BE2C (cell line): ENCODE measurements around the gene CDH13.

ENCODE experiments used
- DNase-seq: peaks from one replicate; pipeline ENCODE4 v3.0.0-alpha.2; 2020
- H3K27me3 ChIP-seq: fragments of 250-450 bp; sonication (Bioruptor Pico); 2 replicates; pipeline ENCODE4 v1.5.1; 2020; ENCODE audit warnings: mild to moderate bottlenecking
- H3K36me3 ChIP-seq: fragments of 250-450 bp; sonication (Bioruptor Pico); 2 replicates; pipeline ENCODE4 v1.5.1; 2020; ENCODE audit warnings: mild to moderate bottlenecking
- H3K4me1 ChIP-seq: fragments of 250-450 bp; sonication (Bioruptor Pico); 2 replicates; pipeline ENCODE4 v1.5.1; 2020
- H3K4me3 ChIP-seq: 2 replicates; pipeline ENCODE4 v1.5.1; 2011; ENCODE audit warnings: low read depth, low read length
- H3K9me3 ChIP-seq: fragments of 250-450 bp; sonication (Bioruptor Pico); 2 replicates; pipeline ENCODE4 v1.5.1; 2020
- TF ChIP-seq, protein P1 (sequence below): IDR thresholded peaks from 2 replicates; pipeline ENCODE4 v1.5.1; 2012; ENCODE audit warnings: mild to moderate bottlenecking, low read depth, low read length

CDH13 gene

DNA sequence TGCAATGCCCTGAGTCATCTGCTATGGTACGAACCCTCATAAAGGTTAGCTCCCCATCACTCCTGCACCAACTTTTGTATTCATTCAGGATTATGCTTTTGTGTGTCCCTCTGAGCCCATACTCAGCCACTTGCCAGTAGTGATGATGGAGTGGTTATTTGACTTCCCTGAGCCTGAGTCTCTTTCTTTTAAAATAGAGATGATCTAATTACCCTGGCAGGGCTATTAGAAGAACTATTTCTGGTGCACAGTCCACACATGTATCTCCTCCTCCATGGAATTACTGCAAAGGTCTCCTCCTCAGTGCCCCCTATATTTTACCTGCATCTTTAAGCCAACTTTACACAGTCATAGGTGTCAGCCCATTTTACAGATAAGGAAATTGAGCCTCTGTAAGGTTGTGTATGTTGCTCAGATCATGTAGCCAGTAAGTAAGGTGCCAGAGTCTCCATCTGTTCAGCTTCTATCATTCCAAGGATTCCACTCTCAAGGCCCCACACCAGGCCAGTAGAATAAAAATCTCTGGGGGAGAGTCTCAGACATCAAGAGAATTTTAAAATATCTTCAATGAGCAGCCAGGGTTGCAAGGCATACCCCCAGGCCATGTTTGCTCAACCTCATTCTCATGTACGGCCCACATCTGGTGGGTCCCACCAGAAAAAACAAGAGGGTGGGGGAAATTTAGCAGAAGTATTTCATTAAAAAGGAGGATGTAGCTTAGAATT, 847.3 kb downstream of the CDH13 start:
- H3K9me3 ChIP-seq, result no peaks in the 10 kb centered on the region
- no peaks in the 10 kb centered on the region for H3K36me3 ChIP-seq
- no peak for DNase-seq
- H3K4me3 ChIP-seq, result no peak overlapping the region
- TF ChIP-seq, protein P1, sequence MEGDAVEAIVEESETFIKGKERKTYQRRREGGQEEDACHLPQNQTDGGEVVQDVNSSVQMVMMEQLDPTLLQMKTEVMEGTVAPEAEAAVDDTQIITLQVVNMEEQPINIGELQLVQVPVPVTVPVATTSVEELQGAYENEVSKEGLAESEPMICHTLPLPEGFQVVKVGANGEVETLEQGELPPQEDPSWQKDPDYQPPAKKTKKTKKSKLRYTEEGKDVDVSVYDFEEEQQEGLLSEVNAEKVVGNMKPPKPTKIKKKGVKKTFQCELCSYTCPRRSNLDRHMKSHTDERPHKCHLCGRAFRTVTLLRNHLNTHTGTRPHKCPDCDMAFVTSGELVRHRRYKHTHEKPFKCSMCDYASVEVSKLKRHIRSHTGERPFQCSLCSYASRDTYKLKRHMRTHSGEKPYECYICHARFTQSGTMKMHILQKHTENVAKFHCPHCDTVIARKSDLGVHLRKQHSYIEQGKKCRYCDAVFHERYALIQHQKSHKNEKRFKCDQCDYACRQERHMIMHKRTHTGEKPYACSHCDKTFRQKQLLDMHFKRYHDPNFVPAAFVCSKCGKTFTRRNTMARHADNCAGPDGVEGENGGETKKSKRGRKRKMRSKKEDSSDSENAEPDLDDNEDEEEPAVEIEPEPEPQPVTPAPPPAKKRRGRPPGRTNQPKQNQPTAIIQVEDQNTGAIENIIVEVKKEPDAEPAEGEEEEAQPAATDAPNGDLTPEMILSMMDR, result no peak
- H3K4me1 ChIP-seq, result no peaks in the 10 kb centered on the region
- H3K27me3 ChIP-seq, result no peaks in the 10 kb centered on the region

DNA sequence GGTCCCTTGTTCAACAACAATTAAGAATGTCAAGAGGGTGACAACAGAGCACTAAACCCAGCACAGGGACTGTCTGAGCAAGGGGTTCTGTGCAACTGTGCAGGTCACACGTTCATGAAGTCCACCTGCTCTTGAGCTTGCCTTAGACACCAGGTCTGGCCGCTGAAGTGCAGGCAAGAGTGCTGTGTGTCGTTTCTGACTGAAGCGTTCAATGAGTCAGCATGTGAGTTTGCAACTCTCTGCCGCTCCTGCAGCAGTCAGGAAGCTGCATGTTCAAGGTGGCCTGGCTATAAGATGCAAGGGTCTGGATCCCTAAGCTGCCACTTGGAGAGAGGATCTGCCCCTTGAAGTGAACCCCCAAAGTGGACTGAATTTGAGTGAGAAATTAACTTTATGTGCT, 848.3 kb downstream of the CDH13 start:
- Histone ChIP-seq H3K4me3 (no peak overlapping the region), H3K4me1 (no peaks in the 10 kb centered on the region), H3K9me3 (no peaks in the 10 kb centered on the region), H3K36me3 (no peaks in the 10 kb centered on the region), H3K27me3 (no peaks in the 10 kb centered on the region)
- DNase-seq, result no peak
- TF ChIP-seq, protein P1, result no peak

DNA sequence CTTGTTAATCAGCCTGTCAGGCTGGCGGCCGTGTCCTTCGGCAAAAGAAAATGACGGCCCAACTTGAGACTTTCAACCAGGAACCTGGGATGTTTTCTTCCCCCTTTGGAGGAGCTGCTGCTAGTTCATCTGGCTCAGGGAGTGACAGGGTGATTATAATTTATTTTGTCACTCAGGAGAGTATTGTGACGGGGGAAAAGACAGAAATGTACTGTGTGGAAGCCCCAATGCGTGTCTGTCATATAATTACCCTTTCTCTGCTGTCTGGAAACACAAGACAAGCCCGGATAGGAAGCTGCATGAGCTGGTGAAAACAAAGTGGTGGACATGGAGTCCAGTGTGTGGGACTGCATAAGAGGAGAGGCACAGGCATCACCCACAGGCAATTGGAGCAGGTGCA, 854.8 kb downstream of the CDH13 start:
- Histone ChIP-seq H3K4me3 (no peak overlapping the region), H3K27me3 (no peaks in the 10 kb centered on the region), H3K4me1 (no peaks in the 10 kb centered on the region), H3K9me3 (no peaks in the 10 kb centered on the region), H3K36me3 (no peaks in the 10 kb centered on the region)
- TF ChIP-seq, protein P1, result no peak
- no peak for DNase-seq

DNA sequence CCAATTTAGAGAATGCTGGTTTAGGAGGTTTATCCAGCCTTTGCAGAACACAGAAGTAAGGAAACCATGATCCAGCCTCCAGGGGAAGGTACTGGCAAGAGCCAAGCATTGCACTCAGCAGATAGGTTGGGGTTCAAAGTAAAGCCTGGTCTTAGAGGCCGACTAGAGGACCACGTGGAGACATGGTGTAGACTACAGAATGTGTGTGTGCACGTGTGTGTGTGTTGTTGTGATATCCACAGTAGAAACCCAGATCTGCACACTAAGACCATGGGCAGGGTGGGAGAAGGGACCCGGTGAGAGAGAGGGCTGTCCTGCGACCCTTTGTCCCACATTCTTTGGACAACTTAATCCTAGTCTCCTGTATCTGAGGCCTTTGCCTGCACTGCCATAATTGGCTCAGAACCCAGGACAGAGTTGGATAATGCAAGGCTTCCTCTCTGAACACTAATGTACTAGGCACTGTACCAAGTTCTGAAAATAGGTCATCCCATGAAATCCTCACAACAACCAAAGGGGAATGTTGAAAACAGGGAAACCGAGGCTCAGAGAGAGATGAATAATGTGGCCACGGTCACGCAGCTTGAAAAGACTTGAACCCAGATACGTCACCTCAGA, 855.9 kb downstream of the CDH13 start:
- DNase-seq, result no peak
- Histone ChIP-seq H3K27me3 (no peaks in the 10 kb centered on the region), H3K4me1 (no peaks in the 10 kb centered on the region), H3K9me3 (no peaks in the 10 kb centered on the region), H3K4me3 (no peak overlapping the region), H3K36me3 (no peaks in the 10 kb centered on the region)
- TF ChIP-seq, protein P1, result no peak

DNA sequence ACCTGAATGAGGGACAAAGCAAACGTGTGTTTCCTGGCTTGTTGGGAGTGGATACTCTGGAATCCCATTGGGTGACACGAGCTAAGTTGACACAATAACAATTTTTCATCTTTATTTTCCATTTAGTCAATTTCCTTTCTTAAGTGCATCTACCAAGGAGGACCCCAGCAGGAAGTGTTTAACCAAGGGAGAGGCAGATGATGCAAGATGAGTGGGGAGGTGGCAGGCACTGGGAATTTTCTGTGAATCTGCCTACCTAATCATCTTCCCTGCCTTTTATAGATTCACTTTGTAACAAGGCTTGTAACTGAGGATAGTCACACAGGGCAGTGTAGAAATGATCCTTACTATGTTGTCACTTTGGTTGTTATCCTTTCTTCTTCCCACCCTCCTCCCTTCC, 863.3 kb downstream of the CDH13 start:
- no peak for DNase-seq
- no peaks in the 10 kb centered on the region for H3K36me3 ChIP-seq
- TF ChIP-seq, protein P1, result no peak
- H3K4me3 ChIP-seq, result no peak overlapping the region
- H3K4me1 ChIP-seq, result no peaks in the 10 kb centered on the region
- no peaks in the 10 kb centered on the region for H3K27me3 ChIP-seq
- no peaks in the 10 kb centered on the region for H3K9me3 ChIP-seq

DNA sequence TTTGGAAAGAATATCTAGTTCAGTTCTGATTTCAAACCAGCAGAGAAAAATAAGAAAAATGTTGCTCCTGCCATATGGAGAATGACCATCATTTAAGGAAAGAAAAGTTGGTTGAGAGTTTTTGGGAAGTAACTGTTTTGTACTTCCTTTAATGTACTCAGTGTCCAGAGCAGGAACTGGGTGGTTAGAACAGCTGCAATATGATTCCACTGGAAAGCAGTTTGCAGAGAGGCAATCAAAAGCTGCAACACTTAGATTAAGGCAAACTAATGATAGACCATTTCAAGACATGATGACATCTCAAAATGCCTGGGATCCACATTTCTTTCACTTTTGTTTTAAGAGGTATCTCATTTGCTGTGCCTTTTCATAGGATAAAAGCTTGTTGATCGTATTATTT, 867.7 kb downstream of the CDH13 start:
- no peaks in the 10 kb centered on the region for H3K9me3 ChIP-seq
- no peaks in the 10 kb centered on the region for H3K36me3 ChIP-seq
- H3K27me3 ChIP-seq, result no peaks in the 10 kb centered on the region
- TF ChIP-seq, protein P1, result no peak
- no peaks in the 10 kb centered on the region for H3K4me1 ChIP-seq
- H3K4me3 ChIP-seq, result no peak overlapping the region
- no peak for DNase-seq
